Measurements from ENCODE around the gene GSX2.

Gene GSX2

DNA sequence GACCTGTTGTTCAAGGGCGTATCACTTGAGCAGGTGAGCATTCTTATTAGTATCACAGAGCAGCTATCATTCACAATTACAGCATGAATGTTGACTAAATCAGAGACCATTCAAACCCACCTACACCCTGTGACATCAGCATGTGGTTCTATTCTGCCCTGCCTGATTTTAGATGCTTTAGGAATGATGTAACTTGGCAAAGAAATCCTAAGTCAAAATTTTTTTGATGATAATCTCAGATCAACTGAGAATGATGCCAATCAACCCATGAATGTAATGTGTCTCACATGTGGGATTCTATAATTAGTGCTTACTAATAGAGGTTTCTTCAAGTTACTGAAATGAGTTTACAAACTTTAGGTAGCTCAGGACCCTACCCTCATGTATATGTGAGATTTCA lies 22.2 kb upstream of the GSX2 start:
- peak; percentile 65 for DNase-seq (ENCODE audit: low read depth)

- DNase-seq (ENCODE audit: low read depth) = peak; percentile 96
These were observed 17.8 kb upstream of the GSX2 start for GRCh38 chr4:54082168-54082567.

DNA sequence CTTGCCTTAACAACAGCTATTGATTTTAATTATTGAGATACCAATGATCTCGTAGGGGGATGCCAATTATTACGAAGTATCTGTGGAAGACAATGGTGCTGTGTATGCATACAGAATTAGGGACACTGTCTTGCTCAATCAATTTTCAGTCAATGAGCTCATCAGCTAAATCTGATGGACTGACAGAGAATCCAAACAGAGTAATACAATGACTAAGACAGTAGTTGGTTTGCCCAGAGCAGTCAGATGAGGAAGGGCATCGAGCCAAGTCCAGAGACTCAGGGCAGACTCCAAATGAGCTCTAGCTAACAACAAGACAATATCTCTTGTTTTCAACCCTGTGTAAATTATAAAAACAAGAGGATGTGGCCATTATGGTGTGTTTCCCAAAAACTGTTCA lies 14.7 kb upstream of the GSX2 start:
- peak; percentile 96 for DNase-seq (ENCODE audit: low read depth)

GRCh38 chr4:54089875-54090274 lies 10.1 kb upstream of the GSX2 start:
- DNase-seq (ENCODE audit: low read depth) = no peak

DNA sequence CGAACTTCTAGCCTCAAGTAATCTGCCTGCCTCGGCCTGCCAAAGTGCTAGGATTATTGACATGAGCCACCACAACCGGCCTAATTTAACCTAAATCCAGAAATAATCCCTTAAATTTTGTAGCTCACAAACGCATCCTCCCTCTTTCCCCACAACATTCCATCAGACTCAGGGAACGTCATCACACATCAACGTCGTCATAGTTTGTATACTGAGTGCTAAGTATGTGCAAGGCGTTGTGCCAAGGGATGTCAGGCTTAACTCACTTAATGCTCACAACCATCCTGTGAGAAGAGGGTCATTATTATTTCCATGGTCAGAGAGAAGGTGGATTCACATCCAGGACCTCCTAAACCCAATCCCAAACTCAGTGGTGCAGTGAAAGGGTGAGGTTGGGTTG lies 9.6 kb upstream of the GSX2 start:
- no peak for DNase-seq (ENCODE audit: low read depth)

DNA sequence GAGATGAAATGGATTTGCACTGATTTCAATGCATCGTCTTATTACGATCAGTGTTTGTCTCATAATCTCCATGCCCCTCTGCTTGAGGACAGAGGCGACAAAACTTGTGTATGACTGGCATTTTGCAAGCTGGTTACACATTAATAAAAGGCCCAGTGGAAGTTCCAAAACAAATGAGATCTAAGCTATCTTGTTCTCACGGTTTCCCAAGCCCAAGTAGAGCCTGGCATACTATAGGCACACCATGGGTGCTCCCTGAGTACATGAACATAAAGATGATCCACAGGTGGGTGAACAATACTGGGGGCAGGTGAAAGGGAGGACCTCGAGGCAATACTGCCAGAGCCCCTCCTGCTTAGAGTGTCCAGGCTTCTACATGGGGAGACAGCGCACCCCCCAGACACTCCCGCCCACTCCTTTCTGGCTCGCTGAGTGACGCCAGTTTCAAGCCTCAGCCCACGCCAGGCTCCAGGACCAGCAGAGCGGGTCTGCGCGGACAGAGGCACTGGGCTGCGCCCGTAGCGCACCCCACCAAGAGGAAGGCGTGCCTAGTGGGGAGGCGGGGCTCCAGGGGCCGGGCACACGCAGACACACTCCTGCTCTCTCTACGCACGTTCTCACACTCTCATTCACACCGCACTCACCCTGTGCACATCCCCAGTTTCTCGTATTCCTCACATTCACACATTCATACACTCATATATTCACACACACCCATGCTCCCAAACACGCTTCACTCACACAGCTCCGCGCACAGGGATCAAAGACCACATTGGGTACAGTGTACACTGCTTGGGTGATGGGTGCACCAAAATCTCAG lies 8.9 kb upstream of the GSX2 start:
- peak; percentile 43 for DNase-seq (ENCODE audit: low read depth)

DNA sequence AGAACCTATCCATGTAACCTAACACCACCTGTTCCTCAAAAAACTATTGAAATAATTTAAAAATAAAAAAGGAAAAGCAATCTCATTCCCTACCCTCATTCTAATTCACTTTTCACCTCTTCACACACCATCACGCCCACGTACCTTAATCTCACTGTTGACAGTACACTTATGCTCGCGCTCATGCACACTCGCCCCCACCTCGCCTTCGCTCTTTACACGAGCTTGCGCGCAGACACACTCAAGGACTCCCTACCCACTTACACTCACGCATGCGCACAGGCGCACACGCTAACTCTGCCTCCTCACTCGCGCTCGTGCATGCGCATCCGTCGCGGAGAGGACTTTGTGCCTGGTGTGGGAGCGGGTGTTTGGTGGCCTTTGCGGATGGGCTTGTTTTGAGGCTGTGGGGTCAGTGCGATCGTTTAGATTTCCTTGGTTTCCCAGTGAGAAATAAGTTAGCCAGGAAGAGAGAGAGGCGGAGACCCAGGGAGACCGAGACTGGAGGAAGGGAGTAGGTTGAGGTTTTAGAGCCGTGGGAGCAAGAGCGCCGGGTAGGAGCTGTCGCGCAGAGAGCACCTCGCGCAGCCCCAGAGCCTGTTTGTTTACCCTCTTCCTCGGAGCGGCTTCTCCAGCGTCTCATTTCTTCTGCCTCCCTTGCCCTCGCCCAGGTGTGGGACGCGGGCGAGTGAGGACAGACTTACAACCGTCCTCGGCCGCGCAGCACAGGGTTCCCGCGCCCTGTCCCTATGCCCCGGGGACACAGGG lies 8.1 kb upstream of the GSX2 start:
- DNase-seq (ENCODE audit: low read depth) = peak; percentile 68

GRCh38 chr4:54092405-54093323 lies 7.3 kb upstream of the GSX2 start:
- DNase-seq (ENCODE audit: low read depth) = no peak

- DNase-seq (ENCODE audit: low read depth) = no peak
These were observed 6.4 kb upstream of the GSX2 start for GRCh38 chr4:54093324-54094240.

DNA sequence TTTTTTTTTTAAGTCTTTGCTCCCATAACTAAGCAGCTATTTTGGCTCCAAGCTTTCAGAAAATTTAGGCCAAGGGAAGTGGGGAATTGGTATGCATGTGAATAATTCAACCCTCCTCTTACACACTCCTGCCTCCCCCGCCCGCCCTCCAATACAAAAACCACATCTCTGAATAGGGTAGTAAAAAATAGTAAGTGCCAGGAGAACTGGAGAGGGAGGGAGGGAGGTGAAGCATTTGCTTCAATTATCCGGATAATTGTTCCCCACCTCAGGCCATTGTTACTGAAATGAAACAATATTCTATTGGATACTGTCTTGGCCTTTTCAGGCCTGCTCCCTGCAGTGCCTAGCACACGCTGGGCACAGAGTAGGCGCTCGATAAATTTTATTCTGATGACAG lies 5.5 kb upstream of the GSX2 start:
- DNase-seq (ENCODE audit: low read depth) = no peak

- no peak for DNase-seq (ENCODE audit: low read depth)
These were observed 4.7 kb upstream of the GSX2 start for GRCh38 chr4:54095110-54095825.

DNA sequence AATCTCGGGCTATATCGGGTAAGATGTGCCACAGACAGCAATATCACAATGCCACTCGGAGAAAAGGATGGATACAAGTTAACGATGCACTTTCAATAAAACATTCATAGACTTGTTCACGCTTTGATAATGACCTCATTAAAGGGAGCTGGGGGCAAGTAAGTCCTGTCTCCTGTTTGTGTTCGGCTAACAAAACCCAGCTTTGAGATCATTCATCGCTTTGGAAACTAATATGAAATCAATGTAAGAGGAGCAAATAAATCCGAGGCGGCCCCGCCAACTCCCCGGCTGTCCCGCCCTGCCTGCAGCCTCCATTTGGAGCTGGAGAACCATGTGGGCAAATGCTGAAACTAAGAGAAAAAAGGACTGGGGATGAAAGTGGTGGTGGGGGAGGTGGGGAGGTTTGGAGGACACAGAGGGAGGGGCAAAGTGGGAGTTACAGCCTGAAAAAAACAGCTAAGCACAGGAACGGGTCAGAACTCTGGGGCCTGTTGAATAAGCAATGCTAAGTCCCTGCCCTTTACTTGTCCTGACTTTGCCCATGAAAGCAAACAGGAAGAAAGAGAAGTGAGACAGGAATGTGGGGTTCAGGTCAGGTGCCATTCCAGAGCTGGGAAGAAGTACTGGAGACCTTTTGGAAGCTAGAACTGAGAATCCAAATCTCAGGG lies 3.5 kb upstream of the GSX2 start:
- DNase-seq (ENCODE audit: low read depth) = no peak

DNA sequence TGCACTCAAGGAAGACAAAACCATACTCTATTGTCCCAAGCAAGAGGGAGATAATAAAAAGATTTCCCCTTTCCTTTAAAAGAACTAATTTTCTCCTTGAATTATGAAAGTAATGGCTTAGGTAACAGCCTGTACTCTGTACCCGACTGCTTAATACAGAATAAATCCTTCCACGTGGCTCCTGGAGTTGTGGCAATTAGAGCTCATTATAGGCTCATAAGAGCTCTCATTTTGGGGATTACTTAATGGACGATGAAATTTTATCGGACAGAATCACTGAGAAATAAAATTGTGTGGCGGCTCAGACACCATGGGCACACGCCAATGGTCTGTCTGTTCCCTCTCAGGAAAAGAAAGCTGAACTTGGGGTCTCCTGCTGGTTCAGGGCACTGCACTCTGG lies 2.8 kb upstream of the GSX2 start:
- DNase-seq (ENCODE audit: low read depth) = no peak

GRCh38 chr4:54098375-54098774 lies 1.6 kb upstream of the GSX2 start:
- no peak for DNase-seq (ENCODE audit: low read depth)

GRCh38 chr4:54099287-54099747 lies 646 bp upstream of the GSX2 start:
- DNase-seq (ENCODE audit: low read depth) = no peak

GRCh38 chr4:54100595-54101189 lies 729 bp downstream of the GSX2 start:
- DNase-seq (ENCODE audit: low read depth) = no peak

- no peak for DNase-seq (ENCODE audit: low read depth)
These were observed 1.5 kb downstream of the GSX2 start for GRCh38 chr4:54101190-54102041.

GRCh38 chr4:54102531-54103106 lies 2.7 kb downstream of the GSX2 start:
- DNase-seq (ENCODE audit: low read depth) = no peak

All from iris pigment epithelial cell (primary cell).